ENCODE results near the gene CAV3.

Gene CAV3

GRCh38 chr3:8734908-8735307 lies 1.3 kb downstream of the CAV3 start:
- no peak for DNase-seq (ENCODE audit: extremely low spot score)
- TF ChIP-seq CTCF (IDR thresholded peaks at IDR 0.05; ENCODE audit: control extremely low read depth, extremely low read depth, low read depth, missing control alignments) = no peak
- POLR2A ChIA-PET = no interaction called here
- CTCF ChIA-PET = no interaction called here

GRCh38 chr3:8736436-8736835 lies 2.8 kb downstream of the CAV3 start:
- ChIA-PET CTCF (no interaction called here), POLR2A (no interaction called here)
- no peak for DNase-seq (ENCODE audit: extremely low spot score)
- no peak for TF ChIP-seq CTCF (IDR thresholded peaks at IDR 0.05; ENCODE audit: control extremely low read depth, extremely low read depth, low read depth, missing control alignments)

- DNase-seq (ENCODE audit: extremely low spot score) = no peak
- TF ChIP-seq CTCF (IDR thresholded peaks at IDR 0.05; ENCODE audit: control extremely low read depth, extremely low read depth, low read depth, missing control alignments) = no peak
Observed at GRCh38 chr3:8737301-8737700, 3.7 kb downstream of the CAV3 start.

GRCh38 chr3:8737823-8738222 lies 4.2 kb downstream of the CAV3 start:
- ChIA-PET POLR2A (no interaction called here), CTCF (interaction anchor here (0.6 kb wide), 1 partner anchor 10 kb away, joined by 3 read pairs; no protein-coding TSS in a partner anchor)

More at GRCh38 chr3:8737301-8737700, 3.7 kb downstream of the CAV3 start:
- ChIA-PET CTCF (interaction anchor here (0.6 kb wide), 1 partner anchor 10 kb away, joined by 3 read pairs; no protein-coding TSS in a partner anchor), POLR2A (no interaction called here)

GRCh38 chr3:8738639-8739038 lies 5.0 kb downstream of the CAV3 start:
- TF ChIP-seq CTCF (IDR thresholded peaks at IDR 0.05; ENCODE audit: control extremely low read depth, extremely low read depth, low read depth, missing control alignments) = no peak
- no peak for DNase-seq (ENCODE audit: extremely low spot score)
- ChIA-PET CTCF (interaction anchor here (1.6 kb wide), 1 partner anchor 12 kb away, joined by 7 read pairs; no protein-coding TSS in a partner anchor), POLR2A (no interaction called here)

More at GRCh38 chr3:8737823-8738222, 4.2 kb downstream of the CAV3 start:
- DNase-seq (ENCODE audit: extremely low spot score) = no peak
- TF ChIP-seq CTCF (IDR thresholded peaks at IDR 0.05; ENCODE audit: control extremely low read depth, extremely low read depth, low read depth, missing control alignments) = no peak

GRCh38 chr3:8739757-8740504 lies 6.3 kb downstream of the CAV3 start:
- ChIA-PET CTCF (interaction anchor here (0.8 to 1.6 kb wide), 4 partner anchors 13 to 27 kb away, joined by 3 to 7 read pairs (median 4); no protein-coding TSS in a partner anchor), POLR2A (no interaction called here)
- TF ChIP-seq CTCF (IDR thresholded peaks at IDR 0.05; ENCODE audit: control extremely low read depth, extremely low read depth, low read depth, missing control alignments) = no peak
- no peak for DNase-seq (ENCODE audit: extremely low spot score)
